ENCODE results near the gene TMEM92. TPM values are rescaled to one million over a fixed set of nuclear protein-coding genes. Genes with fewer than 3 reads are reported as not detected.
"Not testable (repeated sequence)": the region's sequence is repeated elsewhere in the genome, so short reads cannot be mapped to it uniquely, and the experiment has no call there.

The TMEM92 gene
- polyA plus RNA-seq, 3 donors: 0.59 to 1.4 TPM; not detected in 1

GRCh38 chr17:50260501-50260911, 13.8 kb upstream of the TMEM92 start:
- WGBS, 3 donors: 81 to 86% (median 85%) methylated on average over 6 of the region's 6 CpGs
- no peak overlapping the region for H3K27ac ChIP-seq (ENCODE audit: low read depth, low read length)

DNA sequence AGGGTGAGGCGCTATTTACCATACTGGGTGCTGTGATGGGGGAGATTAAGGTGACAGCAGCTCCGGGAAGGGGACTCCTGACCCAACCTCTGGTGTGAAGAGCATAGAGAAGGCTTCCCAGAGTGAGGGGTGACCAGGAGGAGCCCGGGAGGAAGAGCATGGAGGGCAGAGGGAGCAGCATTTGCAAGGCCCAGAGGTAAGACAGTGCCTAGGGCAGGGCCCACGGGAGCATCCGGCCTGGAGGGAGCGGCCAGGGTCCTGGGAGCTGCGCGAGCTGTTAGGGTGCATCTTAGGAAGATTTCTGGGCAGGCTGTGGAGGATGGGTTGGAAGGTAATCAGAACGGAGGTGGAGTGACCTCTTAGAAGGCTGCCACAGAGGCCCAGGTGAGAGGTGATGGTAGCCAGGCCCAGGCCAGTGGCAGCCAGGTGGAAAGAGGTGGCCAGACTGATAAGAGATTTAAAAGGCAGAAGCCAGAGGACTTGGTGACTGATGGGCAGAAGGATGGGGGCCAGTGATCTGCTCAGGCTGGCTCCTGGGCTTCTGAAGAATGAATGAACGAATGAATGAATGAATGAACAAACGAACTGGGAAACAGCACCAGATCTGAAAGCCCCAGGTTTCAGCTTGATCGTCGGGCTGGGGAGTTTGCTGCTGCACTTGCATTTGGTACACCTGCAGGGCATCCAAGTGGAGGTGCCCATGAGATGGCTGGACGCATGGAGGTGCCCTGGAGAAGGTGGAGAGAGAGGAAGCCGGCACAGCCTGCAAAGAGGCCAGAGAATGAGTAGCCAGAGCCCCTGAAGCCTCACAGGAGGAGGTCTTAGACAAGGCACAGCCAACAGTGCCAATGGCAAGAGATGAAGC, 13.0 kb upstream of the TMEM92 start:
- 79 to 86% (median 83%) methylated on average over 15 of the region's 15 CpGs for WGBS, 3 donors
- no peak overlapping the region for H3K27ac ChIP-seq (ENCODE audit: low read depth, low read length)

- WGBS, 3 donors: 85 to 89% (median 86%) methylated on average over 14 of the region's 14 CpGs
- H3K27ac ChIP-seq (ENCODE audit: low read depth, low read length): no peak overlapping the region
Observed at GRCh38 chr17:50262001-50262794, 12.1 kb upstream of the TMEM92 start.

DNA sequence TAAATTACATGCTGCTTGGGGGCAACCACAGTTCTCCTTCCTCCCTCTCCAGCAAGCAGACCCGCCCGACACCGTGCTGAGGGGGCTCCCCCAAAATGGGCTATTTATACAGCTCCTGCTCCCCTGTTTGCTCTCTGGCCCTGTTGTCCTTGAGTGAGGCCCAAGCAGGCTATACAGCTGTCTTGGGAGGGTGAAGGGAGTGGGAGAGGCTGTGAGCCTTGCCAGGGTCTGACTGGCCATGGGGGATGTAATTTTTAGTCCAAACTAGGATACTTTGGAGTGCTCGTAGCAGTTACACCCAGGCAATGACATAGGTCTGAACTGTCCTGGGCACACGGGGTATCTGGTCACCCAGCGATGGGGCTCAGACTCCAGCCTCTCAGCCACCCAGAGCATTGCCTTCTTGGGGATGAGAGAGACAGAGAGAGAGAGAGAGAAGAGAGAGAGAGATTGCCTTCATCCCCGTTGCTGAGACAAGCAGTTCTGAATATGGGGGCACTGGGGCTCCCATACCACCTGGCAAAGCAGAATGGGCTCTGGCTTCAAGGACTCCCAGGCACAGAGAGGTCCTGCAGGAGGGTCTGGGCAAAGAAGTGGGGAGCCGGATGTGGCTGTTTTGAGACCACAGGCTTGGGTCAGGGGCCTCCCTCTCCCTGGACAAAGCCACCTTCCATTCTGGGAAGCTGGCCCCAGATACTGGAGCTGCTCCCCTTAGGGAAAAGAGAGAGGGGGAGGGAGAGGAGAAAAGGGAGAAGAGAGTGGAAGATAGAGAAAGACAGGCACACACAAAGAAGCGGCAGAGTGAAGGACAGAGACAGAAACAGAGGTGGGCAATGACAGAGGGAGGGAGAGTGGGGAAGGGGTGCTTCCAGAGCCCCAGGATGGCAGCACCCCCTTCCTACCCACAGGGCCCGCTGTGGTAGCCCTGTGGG, 10.7 kb upstream of the TMEM92 start:
- no peak overlapping the region for H3K27ac ChIP-seq (ENCODE audit: low read depth, low read length)
- 70 to 77% (median 76%) methylated on average over 9 to 10 of the region's 10 CpGs for WGBS, 3 donors

GRCh38 chr17:50264263-50265113, 9.8 kb upstream of the TMEM92 start:
- 67 to 80% (median 68%) methylated on average over 19 to 23 of the region's 23 CpGs for WGBS, 3 donors

DNA sequence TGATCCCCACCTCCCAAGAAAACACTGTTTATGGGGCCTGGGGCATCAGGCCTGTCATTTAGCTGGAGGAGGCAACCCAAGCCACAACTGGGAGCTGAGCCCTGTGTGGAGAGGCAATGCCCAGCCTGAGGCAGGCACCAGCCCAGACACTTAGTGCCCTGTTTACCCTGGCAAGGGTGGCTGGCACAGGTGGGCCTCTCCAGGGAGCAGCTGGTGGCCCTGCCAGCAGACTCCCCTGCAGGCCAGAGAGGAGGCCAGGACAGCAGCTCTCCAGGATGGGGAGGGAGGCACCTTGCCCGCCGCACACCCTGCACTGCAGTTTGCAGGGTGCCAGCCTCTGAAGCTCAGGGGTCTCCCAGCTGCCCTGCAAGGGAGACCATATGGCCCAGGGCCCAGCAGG, 9.1 kb upstream of the TMEM92 start:
- 87 to 100% (median 100%) methylated on average over 2 of the region's 2 CpGs for WGBS, 3 donors
- H3K27ac ChIP-seq (ENCODE audit: low read depth, low read length): no peak overlapping the region

More at GRCh38 chr17:50264263-50265113, 9.8 kb upstream of the TMEM92 start:
- H3K27ac ChIP-seq (ENCODE audit: low read depth, low read length): no peak overlapping the region

GRCh38 chr17:50265690-50266315, 8.5 kb upstream of the TMEM92 start:
- 75 to 81% (median 78%) methylated on average over 10 of the region's 10 CpGs for WGBS, 3 donors
- H3K27ac ChIP-seq (ENCODE audit: low read depth, low read length): no peak overlapping the region

- 28 to 30% (median 28%) methylated on average over 13 of the region's 13 CpGs for WGBS, 3 donors
- no peak overlapping the region for H3K27ac ChIP-seq (ENCODE audit: low read depth, low read length)
Observed at GRCh38 chr17:50266384-50267073, 7.7 kb upstream of the TMEM92 start.

DNA sequence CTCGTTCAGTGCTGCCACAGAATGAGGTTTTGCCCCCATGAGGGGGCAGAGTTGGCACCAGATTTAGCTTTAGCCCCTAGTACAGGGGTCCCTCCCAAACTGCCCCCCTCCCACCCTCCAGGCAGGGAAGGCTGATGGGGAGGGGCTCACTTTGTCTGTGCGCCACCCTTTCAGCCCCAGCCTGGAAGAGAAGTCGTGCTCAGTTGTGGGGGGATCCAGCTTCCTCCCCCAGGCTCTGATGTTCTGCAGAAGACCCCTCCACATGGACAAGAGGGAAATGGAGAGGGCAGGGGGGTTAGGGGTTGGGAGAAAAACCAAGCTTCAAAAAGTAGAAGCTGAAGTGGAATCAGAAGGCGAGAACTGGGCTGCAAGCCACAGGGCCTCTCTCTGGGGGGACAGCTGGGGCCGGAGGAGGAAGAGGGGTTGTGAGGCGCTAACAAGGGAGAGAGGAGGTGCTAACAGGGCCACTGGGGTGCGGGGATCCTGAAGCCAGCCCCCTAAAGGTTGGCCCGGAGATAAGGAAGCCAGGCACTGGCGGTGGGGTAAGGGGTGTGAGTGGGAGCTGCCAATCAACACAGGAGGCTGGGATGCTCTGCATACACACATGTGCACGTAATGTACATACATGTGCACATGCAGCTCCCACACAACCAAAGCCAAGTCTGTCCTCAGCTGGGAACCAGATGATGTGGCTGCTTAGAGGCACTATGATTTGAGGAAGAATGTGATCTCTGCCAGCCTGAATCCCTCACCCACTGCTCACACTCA, 7.0 kb upstream of the TMEM92 start:
- 27 to 67% (median 37%) methylated on average over 8 to 10 of the region's 10 CpGs for WGBS, 3 donors
- H3K27ac ChIP-seq (ENCODE audit: low read depth, low read length): no peak overlapping the region

DNA sequence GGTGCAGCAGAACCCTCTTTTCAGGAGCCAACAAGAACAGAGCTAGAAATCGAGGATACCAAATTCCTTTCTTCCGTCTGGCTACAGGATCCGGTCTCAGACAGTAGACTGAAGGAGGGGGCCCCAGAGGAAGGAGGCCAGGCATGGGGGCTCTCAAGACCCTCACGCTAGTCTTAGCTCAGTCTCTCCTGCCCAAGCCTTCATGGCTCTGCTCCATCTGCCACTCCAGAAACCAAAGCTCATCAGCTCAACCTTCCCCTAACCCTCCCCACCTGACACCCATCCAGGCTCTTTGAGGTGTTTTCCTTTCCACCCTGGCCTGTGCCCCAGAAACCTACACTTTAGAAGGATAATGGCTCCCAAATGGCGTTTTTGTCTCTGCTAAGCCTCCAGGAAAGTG, 6.2 kb upstream of the TMEM92 start:
- 59 to 81% (median 69%) methylated on average over 5 of the region's 5 CpGs for WGBS, 3 donors
- H3K27ac ChIP-seq (ENCODE audit: low read depth, low read length): no peak overlapping the region

DNA sequence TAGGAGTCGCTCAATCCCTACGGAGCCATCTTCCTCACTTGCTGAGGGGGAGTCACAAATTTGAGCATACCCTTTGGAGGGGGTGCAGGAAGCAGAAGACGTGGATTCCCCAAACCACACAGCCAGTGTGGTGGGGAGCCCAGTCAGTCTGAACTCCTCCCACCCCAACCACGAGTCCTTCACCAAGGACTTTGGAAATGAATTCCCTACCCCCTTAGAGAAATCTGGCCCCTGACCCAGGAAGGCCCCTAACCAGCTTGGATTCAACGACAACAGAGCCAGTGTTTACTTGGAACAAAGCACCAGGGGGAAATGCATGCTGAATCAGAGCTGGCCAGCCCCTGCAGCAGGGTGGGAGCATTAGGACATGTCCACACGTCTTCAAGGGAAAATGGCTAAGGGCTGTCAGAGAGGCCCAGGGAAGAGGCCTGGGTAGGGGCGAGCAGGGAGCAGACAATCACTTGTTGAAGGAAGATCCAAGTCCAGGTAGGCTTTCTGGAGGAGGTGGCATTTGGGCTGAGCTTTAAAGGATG, 5.5 kb upstream of the TMEM92 start:
- H3K27ac ChIP-seq (ENCODE audit: low read depth, low read length): no peak overlapping the region
- 62 to 84% (median 63%) methylated on average over 7 of the region's 7 CpGs for WGBS, 3 donors

GRCh38 chr17:50269477-50270434, 4.5 kb upstream of the TMEM92 start:
- 65 to 66% (median 65%) methylated on average over 16 of the region's 16 CpGs for WGBS, 3 donors
- no peak overlapping the region for H3K27ac ChIP-seq (ENCODE audit: low read depth, low read length)

GRCh38 chr17:50270435-50271362, 3.6 kb upstream of the TMEM92 start:
- WGBS, 3 donors: 62 to 77% (median 67%) methylated on average over 21 of the region's 21 CpGs
- H3K27ac ChIP-seq (ENCODE audit: low read depth, low read length): no peak overlapping the region

GRCh38 chr17:50271363-50271750, 2.9 kb upstream of the TMEM92 start:
- not testable (repeated sequence) for H3K27ac ChIP-seq (ENCODE audit: low read depth, low read length)
- 82 to 92% (median 90%) methylated on average over 4 of the region's 4 CpGs for WGBS, 3 donors

Data from adipose tissue (tissue), 3 donors.